Measurements from ENCODE around the gene ATF1.
"Not testable (repeated sequence)": the region's sequence is repeated elsewhere in the genome, so short reads cannot be mapped to it uniquely, and the experiment has no call there.

Gene ATF1

DNA sequence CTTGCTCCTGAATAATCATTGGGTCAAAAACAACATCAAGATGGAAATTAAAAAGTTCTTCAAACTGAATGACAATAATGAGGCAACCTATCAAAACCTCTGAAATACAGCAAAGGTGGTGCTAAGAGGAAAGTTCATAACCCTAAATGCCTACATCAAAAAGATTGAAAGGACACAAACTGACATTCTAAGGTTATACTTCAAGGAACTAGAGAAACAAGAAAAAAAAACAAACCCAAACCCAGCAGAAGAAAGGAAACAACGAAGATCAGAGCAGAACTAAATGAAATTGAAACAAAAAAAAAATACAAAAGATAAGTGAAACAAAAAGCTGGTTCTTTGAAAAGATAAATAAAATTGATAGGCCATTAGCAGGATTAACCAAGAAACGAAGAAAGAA lies 105.0 kb downstream of the ATF1 start:
- not testable (repeated sequence) for DNase-seq

Measured in GF-D8 (cell line).